Mucosa of descending colon (tissue), 3 donors: Measurements from ENCODE around the gene IGLON5. TPM values are rescaled to one million over a fixed set of nuclear protein-coding genes. Genes with fewer than 3 reads are reported as not detected.

Experiments
- ATAC-seq: fragments of 200-7000 bp; cut with Tn5 transposase; one replicate; pipeline ENCODE4 v1.9.1; 2020; ENCODE audit warnings: mild to moderate bottlenecking, moderate library complexity
- DNase-seq, 3 donors: peaks; one replicate each; pipeline ENCODE4 v3.0.0-alpha.2; 2020
- H3K36me3 ChIP-seq: fragments of 200-600 bp; one replicate; pipeline ENCODE4 v1.8.0; 2021; ENCODE audit warnings: low read depth, mild to moderate bottlenecking
- H3K4me1 ChIP-seq: fragments of 200-600 bp; one replicate; pipeline ENCODE4 v1.8.0; 2021; ENCODE audit warnings: low read depth, mild to moderate bottlenecking
- H3K4me3 ChIP-seq: fragments of 200-600 bp; one replicate; pipeline ENCODE4 v1.8.0; 2021; ENCODE audit warnings: mild to moderate bottlenecking
- H3K9me3 ChIP-seq: fragments of 200-600 bp; one replicate; pipeline ENCODE4 v1.8.0; 2021; ENCODE audit warnings: mild to moderate bottlenecking
- CTCF ChIP-seq: fragments of 200-600 bp; IDR thresholded peaks from one replicate; pipeline ENCODE4 v1.8.0; 2022; ENCODE audit warnings: antibody characterized with exemption, mild to moderate bottlenecking
- intact Hi-C, 2 donors: fragments of 100-400 bp; cut with DNase I in 1 of 2; cut with micrococcal nuclease in 1 of 2; formaldehyde crosslinking; loops; one replicate each; pipeline versions ENCODE4 v1.11.0 to v1.11.1; 2022; cut with DNase I, micrococcal nuclease
- total RNA-seq, 3 donors: library from RNA; stranded (reverse); fragmentation: NEBNext Ultra II Directional in 2 of 3; extraction: Animal tissue kit (Norgen Biotek cat#: 25700) in 2 of 3; gene quantifications; one replicate each; pipeline versions ENCODE4 v1.2.1 to v1.2.4, GENCODE V29; 2021 to 2023
- donor health status: DM: no; HTN: no; CAD: no; lungs with moderate emphysema.
- donor health status: DM: no; HTN: no; CAD: no.
- donor health status: DM: no; HTN: yes; CAD: no.

Gene IGLON5
- total RNA-seq, 3 donors from 2014 or later: 0.44 TPM; not detected in 2

GRCh38 chr19:51318687-51319648 lies 7.5 kb downstream of the IGLON5 start:
- ATAC-seq (no peak), DNase-seq (no peak)
- no peak for TF ChIP-seq CTCF
- intact Hi-C loops: no loop called here
- Histone ChIP-seq H3K4me1 (no peaks in the 10 kb centered on the region), H3K9me3 (no peaks in the 10 kb centered on the region), H3K36me3 (no peaks in the 10 kb centered on the region), H3K4me3 (no peak overlapping the region)

- TF ChIP-seq CTCF: no peak
- Histone ChIP-seq H3K9me3 (no peaks in the 10 kb centered on the region), H3K4me1 (no peaks in the 10 kb centered on the region), H3K4me3 (no peak overlapping the region), H3K36me3 (no peaks in the 10 kb centered on the region)
- DNase-seq (no peak), ATAC-seq (no peak)
- intact Hi-C loops: no loop called here
Measured at GRCh38 chr19:51319649-51320279, 8.3 kb downstream of the IGLON5 start.

GRCh38 chr19:51320280-51320657 lies 8.8 kb downstream of the IGLON5 start:
- intact Hi-C loops: no loop called here
- TF ChIP-seq CTCF: no peak
- Histone ChIP-seq H3K9me3 (no peaks in the 10 kb centered on the region), H3K4me1 (no peaks in the 10 kb centered on the region), H3K4me3 (no peak overlapping the region), H3K36me3 (no peaks in the 10 kb centered on the region)
- no peak for ATAC-seq
- DNase-seq: no peak

GRCh38 chr19:51321799-51322198 lies 10.4 kb downstream of the IGLON5 start:
- Histone ChIP-seq H3K4me1 (no peaks in the 10 kb centered on the region), H3K9me3 (no peaks in the 10 kb centered on the region), H3K36me3 (no peaks in the 10 kb centered on the region), H3K4me3 (no peak overlapping the region)
- intact Hi-C loops: no loop called here
- ATAC-seq: no peak
- TF ChIP-seq CTCF: no peak
- DNase-seq: no peak

GRCh38 chr19:51323481-51324166 lies 12.2 kb downstream of the IGLON5 start:
- H3K36me3 ChIP-seq: no peaks in the 10 kb centered on the region
- no peak overlapping the region for H3K4me3 ChIP-seq
- DNase-seq: no peak
- no peak for ATAC-seq
- TF ChIP-seq CTCF: no peak
- H3K4me1 ChIP-seq: no peaks in the 10 kb centered on the region
- no peaks in the 10 kb centered on the region for H3K9me3 ChIP-seq
- intact Hi-C loops: no loop called here
